ENCODE results near the gene PLEKHA5.
"Not testable (repeated sequence)": the region's sequence is repeated elsewhere in the genome, so short reads cannot be mapped to it uniquely, and the experiment has no call there.

The PLEKHA5 gene

GRCh38 chr12:19326102-19326501 lies 196.6 kb downstream of the PLEKHA5 start:
- no peak for DNase-seq (ENCODE audit: low read depth)

DNA sequence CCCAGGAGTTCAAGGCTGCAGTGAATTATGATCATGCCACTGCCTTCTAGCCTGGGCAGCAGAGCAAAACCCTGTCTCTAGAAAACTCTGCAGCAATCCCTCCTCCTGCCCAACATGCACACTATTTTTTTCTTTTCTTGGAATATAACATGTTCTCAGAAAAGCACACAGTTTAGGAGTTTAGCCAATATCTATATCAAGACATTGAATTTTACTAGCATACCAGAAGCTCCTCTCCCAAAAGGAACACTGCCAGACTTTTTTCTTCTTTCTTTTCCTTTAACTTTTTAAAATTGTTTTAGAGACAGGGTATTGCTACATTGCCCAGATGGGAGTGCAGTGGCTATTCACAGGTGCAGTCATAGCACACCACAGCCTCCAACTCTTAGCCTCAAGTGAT lies 202.7 kb downstream of the PLEKHA5 start:
- no peak for DNase-seq (ENCODE audit: low read depth)

GRCh38 chr12:19338405-19338804 lies 208.9 kb downstream of the PLEKHA5 start:
- DNase-seq (ENCODE audit: low read depth): no peak

DNA sequence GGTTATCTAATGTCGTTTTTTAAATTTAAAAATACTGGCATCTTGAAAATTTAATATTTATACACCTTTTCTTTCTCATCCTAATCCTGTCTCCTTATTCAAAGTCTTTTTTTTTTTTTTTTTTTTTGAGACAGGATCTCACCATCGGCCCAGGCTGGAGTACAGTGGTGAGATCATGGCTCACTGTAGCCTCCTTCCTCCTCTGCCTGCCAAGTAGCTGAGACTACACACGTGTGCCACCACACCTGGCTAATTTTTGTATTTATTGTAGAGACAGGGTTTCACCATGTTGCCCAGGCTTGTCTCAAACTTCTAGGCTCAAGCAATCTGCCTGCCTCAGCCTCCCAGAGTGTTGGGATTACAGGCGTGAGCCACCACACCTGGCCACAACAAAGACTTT lies 221.3 kb downstream of the PLEKHA5 start:
- not testable (repeated sequence) for DNase-seq (ENCODE audit: low read depth)

DNA sequence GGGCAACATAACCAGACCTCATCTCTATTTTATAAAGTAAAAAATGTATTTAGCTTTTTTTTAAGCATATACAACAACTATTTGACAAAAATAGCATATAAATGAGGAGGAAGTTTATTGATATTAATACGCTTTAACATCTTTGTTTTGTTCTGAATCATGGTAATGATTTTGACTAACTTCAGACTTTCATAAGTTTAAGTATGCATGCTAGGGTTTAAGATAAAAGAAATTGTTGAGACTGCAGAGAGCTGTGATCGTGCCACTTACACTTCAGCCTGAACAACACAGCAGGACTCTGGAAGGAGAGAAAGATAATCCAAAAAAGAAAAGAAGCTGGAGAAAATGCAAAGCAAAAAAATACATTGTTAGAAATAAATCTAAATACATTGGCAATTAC lies 221.8 kb downstream of the PLEKHA5 start:
- no peak for DNase-seq (ENCODE audit: low read depth)

GRCh38 chr12:19369691-19370148 lies 240.2 kb downstream of the PLEKHA5 start:
- DNase-seq (ENCODE audit: low read depth): no peak

- DNase-seq (ENCODE audit: low read depth): no peak
These were observed 244.1 kb downstream of the PLEKHA5 start for GRCh38 chr12:19373586-19373985.

DNA sequence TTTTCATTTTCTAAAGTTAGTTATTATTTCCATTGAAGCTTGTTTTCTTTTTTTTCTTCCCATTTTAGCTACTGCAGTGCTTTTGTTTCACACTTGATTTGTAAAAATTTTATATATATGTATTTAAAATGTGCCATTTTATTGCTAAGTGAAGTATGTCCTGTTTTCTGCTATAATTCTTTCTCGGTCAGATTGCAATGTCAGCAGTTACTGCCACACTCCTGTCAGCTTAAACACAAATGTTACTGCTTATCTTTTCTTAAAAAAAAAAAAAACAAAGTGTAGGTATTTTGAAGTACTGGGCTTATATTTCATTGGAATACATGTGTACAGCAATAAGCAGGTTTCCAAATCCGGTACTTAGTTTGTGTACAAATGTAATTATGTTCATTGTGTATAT lies 246.4 kb downstream of the PLEKHA5 start:
- DNase-seq (ENCODE audit: low read depth): no peak

GRCh38 chr12:19376691-19377090 lies 247.2 kb downstream of the PLEKHA5 start:
- DNase-seq (ENCODE audit: low read depth): no peak

DNA sequence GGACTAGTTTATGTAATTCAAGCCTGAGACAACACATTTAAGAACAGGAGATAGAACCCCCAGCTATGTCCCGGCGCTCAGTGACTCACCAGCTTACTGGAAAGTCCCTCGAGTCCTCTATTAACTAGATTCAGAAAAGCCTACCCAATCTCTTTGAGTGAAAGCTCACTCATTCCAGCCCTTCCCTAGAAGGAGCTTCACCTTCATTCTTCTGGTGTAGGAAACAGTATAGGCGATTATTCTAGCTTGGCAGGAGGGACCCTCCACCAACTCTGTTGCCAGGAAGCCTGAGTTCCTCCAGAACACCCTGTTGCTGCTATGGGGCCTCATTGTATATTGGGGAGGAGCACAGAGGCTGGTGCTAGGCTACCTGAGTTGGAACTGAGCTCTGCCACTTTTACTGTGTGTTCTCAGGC lies 252.6 kb downstream of the PLEKHA5 start:
- no peak for DNase-seq (ENCODE audit: low read depth)

- DNase-seq (ENCODE audit: low read depth): no peak
These were observed 253.0 kb downstream of the PLEKHA5 start for GRCh38 chr12:19382563-19382962.

DNA sequence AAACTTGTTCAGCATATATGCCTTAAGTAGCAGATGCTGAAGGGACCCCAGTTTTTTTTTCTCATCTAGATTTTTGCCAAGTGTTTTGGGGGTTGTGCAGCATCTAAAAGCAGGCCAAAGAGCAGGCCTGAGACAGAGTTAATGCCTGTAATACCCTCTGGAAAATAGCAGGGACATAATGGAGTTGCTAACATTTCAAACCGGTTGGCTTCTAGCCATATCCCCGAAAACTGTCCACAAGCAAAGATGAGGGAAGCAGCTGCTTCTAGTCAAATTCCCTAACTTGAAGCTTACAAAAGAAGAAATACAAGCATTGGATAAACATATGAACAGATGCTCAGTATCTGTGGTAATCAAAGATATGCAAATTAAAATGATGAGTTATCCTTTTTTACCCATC lies 257.6 kb downstream of the PLEKHA5 start:
- no peak for DNase-seq (ENCODE audit: low read depth)

GRCh38 chr12:19388131-19388549 lies 258.6 kb downstream of the PLEKHA5 start:
- no peak for DNase-seq (ENCODE audit: low read depth)

DNA sequence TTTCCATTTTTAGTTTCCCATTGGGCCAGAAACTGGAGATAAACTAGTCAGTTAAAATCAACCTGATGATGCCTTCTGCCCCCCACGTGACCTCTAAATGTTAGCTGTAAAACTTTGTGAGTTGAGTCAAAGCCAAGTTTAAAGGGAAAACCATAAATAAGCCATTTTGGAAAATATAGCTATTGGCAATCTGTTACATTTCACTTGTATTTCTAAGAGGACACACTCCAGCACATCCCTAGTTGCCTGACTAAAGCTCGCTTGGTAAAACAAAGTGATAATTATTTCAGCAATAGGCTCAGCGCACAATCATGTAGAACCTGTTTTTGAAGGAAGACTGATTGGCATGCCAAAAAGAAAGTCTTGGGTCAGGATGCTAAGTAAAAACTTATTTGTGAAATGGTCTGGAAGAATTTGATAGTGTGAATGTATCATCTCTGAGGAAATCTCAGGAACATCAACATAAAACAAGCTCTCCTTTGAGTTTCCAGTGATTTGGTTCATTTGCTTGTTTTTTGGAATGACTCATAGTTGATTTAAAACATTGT lies 260.6 kb downstream of the PLEKHA5 start:
- no peak for DNase-seq (ENCODE audit: low read depth)

DNA sequence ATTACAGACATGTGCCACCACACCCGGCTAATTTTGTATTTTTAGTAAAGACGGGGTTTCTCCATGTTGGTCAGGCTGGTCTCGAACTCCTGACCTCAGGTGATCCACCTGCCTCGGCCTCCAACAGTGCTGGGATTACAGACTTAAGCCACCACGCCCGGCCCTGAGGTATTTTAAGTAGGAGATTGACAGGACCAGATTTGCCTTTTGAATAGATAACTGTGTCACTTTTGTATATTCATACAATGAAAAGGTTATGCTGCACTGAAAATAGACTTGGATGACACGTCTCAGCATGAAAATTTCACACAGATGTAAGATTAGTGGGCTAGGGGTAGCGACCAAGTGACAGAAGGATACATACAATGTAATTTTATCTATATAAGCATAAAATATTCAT lies 263.1 kb downstream of the PLEKHA5 start:
- not testable (repeated sequence) for DNase-seq (ENCODE audit: low read depth)

- DNase-seq (ENCODE audit: low read depth): no peak
These were observed 264.9 kb downstream of the PLEKHA5 start for GRCh38 chr12:19394385-19394784.

DNA sequence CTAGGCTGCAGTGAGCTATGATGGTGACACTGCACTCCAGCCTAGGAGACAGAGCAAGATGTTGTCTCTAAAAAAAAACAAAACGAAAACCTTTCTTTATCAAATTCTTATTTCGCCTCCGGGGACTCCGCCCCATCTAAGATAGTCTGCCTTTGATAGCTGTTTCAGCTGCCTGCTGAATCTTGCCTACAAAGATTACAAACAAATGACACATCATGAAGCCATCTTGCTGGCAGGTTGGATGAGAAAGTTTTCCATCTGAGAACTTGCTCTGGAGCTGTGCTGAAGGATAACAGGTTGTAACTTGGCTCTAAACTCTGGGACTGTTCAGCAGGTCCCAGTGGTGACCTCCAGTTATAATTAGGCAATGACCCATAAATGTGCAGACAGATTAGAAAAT lies 268.0 kb downstream of the PLEKHA5 start:
- no peak for DNase-seq (ENCODE audit: low read depth)

- no peak for DNase-seq (ENCODE audit: low read depth)
These were observed 269.1 kb downstream of the PLEKHA5 start for GRCh38 chr12:19398376-19399363.

DNA sequence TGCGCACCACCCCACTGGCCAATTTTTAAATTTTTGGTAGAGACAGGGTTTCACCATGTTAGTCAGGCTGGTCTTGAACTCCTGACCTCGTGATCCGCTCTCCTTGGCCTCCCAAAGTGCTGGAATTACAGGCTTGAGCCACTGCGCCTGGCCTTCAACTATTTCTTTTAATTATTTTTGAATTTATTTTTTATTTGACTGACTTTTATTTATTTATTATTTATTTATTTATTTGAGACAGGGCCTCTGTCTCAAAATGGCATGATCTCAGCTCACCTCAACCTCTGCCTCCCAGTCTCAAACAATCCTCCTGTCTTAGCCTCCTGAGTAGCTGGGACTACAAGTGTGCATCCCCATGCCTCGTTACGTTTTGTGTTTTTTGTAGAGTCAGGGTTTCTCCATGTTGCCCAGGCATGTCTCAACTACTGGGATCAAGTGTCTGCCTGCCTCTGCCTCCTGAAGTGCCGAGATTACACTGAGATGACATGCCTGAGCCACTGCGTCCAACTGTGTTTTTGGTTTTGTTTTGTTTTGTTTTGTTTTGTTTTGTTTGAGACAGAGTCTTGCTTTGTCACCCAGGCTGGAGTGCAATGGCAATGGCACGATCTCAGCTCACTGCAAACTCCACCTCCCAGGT lies 271.2 kb downstream of the PLEKHA5 start:
- DNase-seq (ENCODE audit: low read depth): not testable (repeated sequence)

GRCh38 chr12:19402211-19402610 lies 272.7 kb downstream of the PLEKHA5 start:
- DNase-seq (ENCODE audit: low read depth): no peak

- DNase-seq (ENCODE audit: low read depth): no peak
These were observed 273.4 kb downstream of the PLEKHA5 start for GRCh38 chr12:19402743-19403431.

- DNase-seq (ENCODE audit: low read depth): no peak
These were observed 274.8 kb downstream of the PLEKHA5 start for GRCh38 chr12:19404242-19404880.
